Heart right ventricle (tissue), 16 donors: ENCODE results near the gene SMCHD1. TPM values are rescaled to one million over a fixed set of nuclear protein-coding genes. Genes with fewer than 3 reads are reported as not detected.
A peak's percentile ranks its signal among the peaks of the same experiment; 100 is the strongest.

ENCODE experiments used
- ATAC-seq, 8 donors: fragments of 200-7000 bp; cut with Tn5 transposase; one replicate each; pipeline ENCODE4 v1.9.1; 2020; ENCODE audit warnings: mild to moderate bottlenecking in 8 of 8, moderate library complexity in 8 of 8, moderate number of reproducible peaks in 1 of 8
- DNase-seq, 2 donors: peaks; one replicate each; pipeline ENCODE4 v3.0.0-alpha.2; 2020
- H3K27ac ChIP-seq, 10 donors: fragments of 200-600 bp; sonication (generic) in 2 of 10; one replicate each; pipeline versions ENCODE4 v1.5.0 to v1.8.0; 2020 to 2022; ENCODE audit warnings: mild to moderate bottlenecking in 3 of 10
- H3K27me3 ChIP-seq, 7 donors: fragments of 200-600 bp; one replicate each; pipeline ENCODE4 v1.8.0; 2021 to 2022; ENCODE audit warnings: mild to moderate bottlenecking in 2 of 7
- H3K36me3 ChIP-seq, 9 donors: fragments of 200-600 bp; sonication (generic) in 1 of 9; one replicate each; pipeline versions ENCODE4 v1.5.0 to v1.8.0; 2020 to 2022; ENCODE audit warnings: mild to moderate bottlenecking in 2 of 9
- H3K4me1 ChIP-seq, 9 donors: fragments of 200-600 bp; sonication (generic) in 1 of 9; one replicate each; pipeline versions ENCODE4 v1.5.0 to v1.8.0; 2020 to 2022; ENCODE audit warnings: mild to moderate bottlenecking in 4 of 9
- H3K4me3 ChIP-seq, 10 donors: fragments of 200-600 bp; sonication (generic) in 2 of 10; one replicate each; pipeline versions ENCODE4 v1.5.0 to v1.8.0; 2020 to 2022; ENCODE audit warnings: mild to moderate bottlenecking in 7 of 10, moderate library complexity in 2 of 10
- H3K9me3 ChIP-seq, 11 donors: fragments of 200-600 bp in 10 of 11; sonication (generic) in 2 of 11; one replicate each; pipeline versions ENCODE4 v1.5.0 to v1.8.0; 2013 to 2022; ENCODE audit warnings: mild to moderate bottlenecking in 2 of 11, control low read depth in 1 of 11, moderate library complexity in 1 of 11
- WGBS, 2 donors: extraction: QIAGEN DNeasy Blood & Tissue Kit; methylation state at CpG; one replicate each; pipeline ENCODE4 v1.1.7; 2013; ENCODE audit warnings: inconsistent platforms in 1 of 2; 5-methylcytosine and 5-hydroxymethylcytosine counted together
- intact Hi-C, 10 donors: fragments of 100-400 bp; cut with DNase I; formaldehyde crosslinking; loops; one replicate each; pipeline versions ENCODE4 v1.11.1 to v1.14.2; 2022
- long read RNA-seq, 3 donors: library from polyadenylated mRNA; unstranded; transcript quantifications; one replicate each; pipeline ENCODE4 v2.0.0, GENCODE V29; 2020 to 2021
- polyA plus RNA-seq, 2 donors: library from polyadenylated mRNA; stranded (reverse); fragments of 200-250 nt; gene quantifications; one replicate each; pipeline ENCODE4 v1.2.3, GENCODE V29; 2013
- total RNA-seq, 10 donors: library from RNA; stranded (reverse); fragmentation: NEBNext Ultra II Directional in 3 of 10; extraction: Animal tissue kit (Norgen Biotek cat#: 25700) in 3 of 10; gene quantifications; one replicate each; pipeline versions ENCODE4 v1.2.1 to v1.2.4, GENCODE V29; 2021 to 2023
- TF ChIP-seq, protein P1 (sequence below), 9 donors: fragments of 200-600 bp; sonication (generic) in 2 of 9; IDR thresholded peaks; one replicate each; pipeline versions ENCODE4 v1.5.0 to v1.8.0; 2021 to 2022; ENCODE audit warnings: antibody characterized with exemption in 9 of 9, mild to moderate bottlenecking in 5 of 9, moderate library complexity in 1 of 9
- donor health status: Arrhythmogenic right ventricular cardiomyopathy.
- donor health status: ischemic (EF 13 %, LVEDD 7.1; RV severe dilation, severe dysfunction).
- donor health status: healthy with polysubstance abuse.
- donor health status: DM: no; HTN: yes; CAD: no.
- donor health status: DM: no; HTN: no; CAD: no.
- donor health status: ischemic (EF 25% LVEDD 6.9; RV normal size, moderate dysfunction).
- donor health status: ischemic (EF 25% LVEDD 5.7; RV mildly dilated, moderate dysfunction).
- donor health status: healthy.
- donor health status: DM: yes; HTN: yes; CAD: no.
- donor health status: Ischemic cardiomyopathy.
- donor health status: ischemic (EF 35%, LVEDD 5.7; RV mildly dilated, moderate dysfunction).
- donor health status: nonischemic (EF 11% LVEDD 7.7; RV severe dilation, severe dysfunction).
- donor health status: DM: yes; HTN: yes; CAD: no.
- donor health status: PGD.
- donor health status: ischemic (EF 29% LVEDD 5.4; RV normal size, mild dysfunction).
- donor health status: nonischemic (EF 23%, LVEDD 6.1; RV moderate dilation, normal function).

The SMCHD1 gene
- total RNA-seq (10 to 100 TPM; 20.4 to 35.3 (median 33.4) TPM), polyA plus RNA-seq (1 to 10 TPM; 6.3 to 7.5 TPM)
- long read RNA-seq, donor 1, full-length matches to known transcripts = 2 of 15 reads
- long read RNA-seq, donor 1, partial matches to known transcripts = 11 of 15 reads
- long read RNA-seq, donor 1, other reads (novel, unspliced or antisense) = 2 of 15 reads
- long read RNA-seq, donor 2, full-length matches to known transcripts = 2 of 18 reads
- long read RNA-seq, donor 2, partial matches to known transcripts = 11 of 18 reads
- long read RNA-seq, donor 2, other reads (novel, unspliced or antisense) = 5 of 18 reads
- long read RNA-seq, donor 3, partial matches to known transcripts = 10 of 12 reads
- long read RNA-seq, donor 3, other reads (novel, unspliced or antisense) = 2 of 12 reads

DNA sequence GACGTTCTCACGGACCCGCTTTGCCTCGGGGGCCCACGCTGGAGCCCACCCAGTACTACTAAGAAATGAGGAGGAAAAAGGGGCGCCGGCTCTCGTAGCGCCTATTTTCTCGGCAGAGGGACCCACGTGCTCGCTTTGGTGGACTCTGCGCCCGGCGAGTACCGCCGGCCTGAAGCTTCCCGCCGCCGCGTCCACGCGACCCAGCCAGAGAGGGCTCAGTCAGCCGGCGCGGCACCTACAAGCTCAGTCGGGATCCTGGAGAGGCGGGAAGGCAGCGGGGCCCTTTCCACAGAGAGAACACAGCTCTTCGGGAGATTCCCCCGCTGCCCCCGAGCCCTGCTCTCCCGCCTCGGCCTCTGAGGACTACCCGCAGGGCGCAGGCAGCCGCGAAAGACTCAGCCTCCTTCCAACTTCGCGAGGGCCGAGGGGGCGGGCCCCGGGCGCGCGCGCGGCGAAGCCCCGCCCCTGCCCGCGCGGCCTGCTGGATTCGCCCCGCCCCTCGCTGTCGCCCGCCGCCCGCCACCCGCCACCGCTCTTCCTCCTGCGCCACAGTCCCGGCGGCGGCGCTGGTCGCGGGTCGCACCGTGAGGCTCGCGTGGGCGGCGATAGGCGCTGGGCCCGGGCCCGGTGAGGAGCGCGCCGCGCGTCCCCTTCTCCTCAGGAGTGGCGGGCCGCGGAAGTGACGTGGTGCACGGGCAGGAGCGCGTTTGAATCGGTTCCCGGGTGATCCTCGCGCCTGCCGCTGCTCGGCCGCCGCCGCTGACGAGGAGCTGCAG is at the start of gene SMCHD1:
SMCHD1 (plus strand) TSS at position 549 of the 776 bp plus-strand sequence. CDS start 350 bp downstream, outside the sequence.
- peak; percentile 86 to 90 for DNase-seq
- H3K4me1 ChIP-seq = peaks cover 0 to 48% (median 36%) of the 10 kb centered on the region in 9 donors
- TF ChIP-seq, protein P1, sequence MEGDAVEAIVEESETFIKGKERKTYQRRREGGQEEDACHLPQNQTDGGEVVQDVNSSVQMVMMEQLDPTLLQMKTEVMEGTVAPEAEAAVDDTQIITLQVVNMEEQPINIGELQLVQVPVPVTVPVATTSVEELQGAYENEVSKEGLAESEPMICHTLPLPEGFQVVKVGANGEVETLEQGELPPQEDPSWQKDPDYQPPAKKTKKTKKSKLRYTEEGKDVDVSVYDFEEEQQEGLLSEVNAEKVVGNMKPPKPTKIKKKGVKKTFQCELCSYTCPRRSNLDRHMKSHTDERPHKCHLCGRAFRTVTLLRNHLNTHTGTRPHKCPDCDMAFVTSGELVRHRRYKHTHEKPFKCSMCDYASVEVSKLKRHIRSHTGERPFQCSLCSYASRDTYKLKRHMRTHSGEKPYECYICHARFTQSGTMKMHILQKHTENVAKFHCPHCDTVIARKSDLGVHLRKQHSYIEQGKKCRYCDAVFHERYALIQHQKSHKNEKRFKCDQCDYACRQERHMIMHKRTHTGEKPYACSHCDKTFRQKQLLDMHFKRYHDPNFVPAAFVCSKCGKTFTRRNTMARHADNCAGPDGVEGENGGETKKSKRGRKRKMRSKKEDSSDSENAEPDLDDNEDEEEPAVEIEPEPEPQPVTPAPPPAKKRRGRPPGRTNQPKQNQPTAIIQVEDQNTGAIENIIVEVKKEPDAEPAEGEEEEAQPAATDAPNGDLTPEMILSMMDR (IDR thresholded peaks at IDR 0.05) = no peak
- intact Hi-C loops = loop anchor here in 8 of 10 donors (2.0 to 10.0 kb wide), 4 partner anchors 53 to 85 kb away; partner anchors contain the start of genes METTL4 (in 8 of the 8) and NDC80 (in 8 of the 8)
- H3K27me3 ChIP-seq = no peaks in the 10 kb centered on the region
- H3K9me3 ChIP-seq = no peaks in the 10 kb centered on the region
- H3K36me3 ChIP-seq = peaks cover 0 to under 1% (median 0%) of the 10 kb centered on the region in 9 donors
- ATAC-seq = peak; percentile 89 to 94 (median 91)
- 0 to 1% methylated on average over 94 to 100 of the region's 100 CpGs for WGBS, 2 donors
- H3K27ac ChIP-seq = peak within 1 kb of the TSS; percentile 86 to 99 (median 96)
- peak within 1 kb of the TSS; percentile 65 to 94 (median 88) for H3K4me3 ChIP-seq

DNA sequence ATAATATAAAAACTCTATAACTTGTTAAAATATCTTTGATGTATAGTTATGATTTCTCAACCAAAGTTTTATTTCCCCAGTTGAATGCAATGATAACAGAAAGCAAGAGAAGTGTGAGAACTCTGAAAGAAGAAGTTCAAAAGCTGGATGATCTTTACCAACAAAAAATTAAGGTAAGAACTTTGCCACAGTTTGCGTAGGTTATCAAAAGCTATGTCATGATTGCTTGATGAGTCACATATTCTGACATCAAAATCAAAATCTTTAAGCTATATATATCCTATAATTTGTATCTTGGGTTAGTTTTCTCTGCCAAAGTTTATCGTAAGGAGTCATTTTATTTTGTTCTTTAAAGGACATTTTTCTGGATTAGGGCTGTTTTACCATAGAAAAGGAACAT is 49.2 kb upstream of the SMCHD1 start:
- ATAC-seq = no peak
- Histone ChIP-seq H3K4me1 (peaks cover 0 to 25% (median 0%) of the 10 kb centered on the region in 9 donors), H3K27ac (peak overlapping the region in 4 of 10 donors; percentile 16 to 86 (median 57))

DNA sequence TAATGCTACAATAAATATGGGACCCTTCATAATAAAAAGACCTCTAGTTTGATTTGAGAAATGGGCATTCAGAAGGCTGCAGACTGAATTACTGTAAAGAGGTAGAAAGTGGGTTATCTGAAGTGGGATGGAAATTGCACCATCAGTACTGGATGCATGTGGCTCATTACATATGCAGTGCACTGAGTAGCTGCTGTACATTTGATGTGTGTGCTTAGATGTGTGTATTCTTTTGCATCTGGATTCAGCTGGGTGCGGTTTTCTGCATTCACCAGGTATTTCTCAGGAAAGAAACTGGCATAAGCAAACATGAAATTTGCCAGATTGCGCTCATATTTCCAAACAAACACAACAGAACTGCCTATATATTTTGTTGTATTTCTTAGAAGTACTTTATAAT is 45.9 kb upstream of the SMCHD1 start:
- Histone ChIP-seq H3K4me1 (peaks cover 0 to 25% (median 0%) of the 10 kb centered on the region in 9 donors), H3K27me3 (no peaks in the 10 kb centered on the region), H3K27ac (no peak overlapping the region), H3K9me3 (no peaks in the 10 kb centered on the region), H3K36me3 (peaks cover 0 to 19% (median 0%) of the 10 kb centered on the region in 9 donors), H3K4me3 (no peak overlapping the region)
- DNase-seq (no peak), ATAC-seq (no peak)
- WGBS, 2 donors = 95 to 97% methylated on average over 2 of the region's 2 CpGs
- intact Hi-C loops = no loop called here
- TF ChIP-seq, protein P1 (IDR thresholded peaks at IDR 0.05) = no peak

More for the DNA sequence above, 49.2 kb upstream of the SMCHD1 start:
- no peak for DNase-seq
- Histone ChIP-seq H3K9me3 (no peaks in the 10 kb centered on the region), H3K4me3 (peak overlapping the region in 4 of 10 donors; percentile 16 to 28 (median 20)), H3K27me3 (no peaks in the 10 kb centered on the region), H3K36me3 (peaks cover 0 to 5% (median 0%) of the 10 kb centered on the region in 9 donors)
- TF ChIP-seq, protein P1 (IDR thresholded peaks at IDR 0.05) = no peak
- 80 to 85% methylated on average over 2 of the region's 2 CpGs for WGBS, 2 donors
- intact Hi-C loops = no loop called here

DNA sequence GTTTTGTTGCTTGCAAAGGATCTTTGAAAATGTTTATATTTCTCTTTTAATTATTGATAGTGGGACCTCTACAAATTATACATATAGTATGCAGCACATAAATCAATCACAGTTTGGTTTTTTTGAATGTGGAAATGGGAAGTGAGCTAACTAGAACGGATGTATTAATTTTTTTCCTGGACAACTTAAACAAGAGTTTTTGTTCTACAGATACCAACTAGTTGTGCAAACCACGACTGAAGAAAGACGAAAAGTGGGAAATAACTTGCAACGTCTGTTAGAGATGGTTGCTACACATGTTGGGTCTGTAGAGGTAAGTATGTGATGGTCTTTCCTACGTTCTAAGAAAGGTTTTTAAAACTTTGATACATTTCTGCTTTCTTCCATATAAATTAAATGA is 45.0 kb upstream of the SMCHD1 start:
- WGBS, 2 donors = 88 to 93% methylated on average over 5 of the region's 5 CpGs
- no peak for DNase-seq
- Histone ChIP-seq H3K27me3 (no peaks in the 10 kb centered on the region), H3K4me3 (no peak overlapping the region), H3K4me1 (peaks cover 0 to 21% (median 0%) of the 10 kb centered on the region in 9 donors), H3K27ac (no peak overlapping the region), H3K9me3 (peaks cover 0 to 9% (median 0%) of the 10 kb centered on the region in 11 donors), H3K36me3 (peaks cover 0 to 28% (median 0%) of the 10 kb centered on the region in 9 donors)
- intact Hi-C loops = no loop called here
- ATAC-seq = no peak
- TF ChIP-seq, protein P1 (IDR thresholded peaks at IDR 0.05) = no peak
